ENCODE measurements around the gene FAM53B. TPM values are rescaled to one million over a fixed set of nuclear protein-coding genes. Genes with fewer than 3 reads are reported as not detected.

Gene FAM53B
- total RNA-seq, 4 donors from 2014 or later: 41.0 to 110 (median 50.0) TPM

GRCh38 chr10:124741922-124742412 lies 2.2 kb downstream of the FAM53B start:
- WGBS, 2 donors (ENCODE audit: low coverage in 1 of 2): 20 to 57% methylated on average over 1 to 9 of the region's 9 CpGs
- in situ Hi-C loops (cut with MboI; ENCODE audit: low pct_ligation_motif_present in 1 of 4, low pct_unique_long_range_greater_than_20kb in 1 of 4, low sequenced_read_pairs in 3 of 4): loop anchor here in 2 of 4 donors (10.0 to 25.0 kb wide), 2 partner anchors 105 to 207 kb away; no protein-coding TSS in a partner anchor
- Histone ChIP-seq H3K4me1 (peaks cover 60 to 80% (median 76%) of the 10 kb centered on the region in 4 donors), H3K4me3 (peak overlapping the region in 3 of 4 donors; percentile 73 to 89 (median 88)), H3K27me3 (no peaks in the 10 kb centered on the region), H3K27ac (peak overlapping the region; percentile 86 to 94 (median 89)), H3K9me3 (no peaks in the 10 kb centered on the region), H3K36me3 (no peaks in the 10 kb centered on the region)
- intact Hi-C loops (cut with DNase I; ENCODE audit: low total_unique reads): loop anchor here (2.0 to 5.0 kb wide), 2 partner anchors 110 to 211 kb away; no protein-coding TSS in a partner anchor
- no peak for TF ChIP-seq EP300 (IDR thresholded peaks at IDR 0.05; ENCODE audit: low read depth)
- TF ChIP-seq POLR2AphosphoS5 (IDR thresholded peaks at IDR 0.05): no peak
- TF ChIP-seq CTCF (IDR thresholded peaks at IDR 0.05): no peak
- TF ChIP-seq POLR2A (IDR thresholded peaks at IDR 0.05): no peak
- peak; percentile 19 for DNase-seq

DNA sequence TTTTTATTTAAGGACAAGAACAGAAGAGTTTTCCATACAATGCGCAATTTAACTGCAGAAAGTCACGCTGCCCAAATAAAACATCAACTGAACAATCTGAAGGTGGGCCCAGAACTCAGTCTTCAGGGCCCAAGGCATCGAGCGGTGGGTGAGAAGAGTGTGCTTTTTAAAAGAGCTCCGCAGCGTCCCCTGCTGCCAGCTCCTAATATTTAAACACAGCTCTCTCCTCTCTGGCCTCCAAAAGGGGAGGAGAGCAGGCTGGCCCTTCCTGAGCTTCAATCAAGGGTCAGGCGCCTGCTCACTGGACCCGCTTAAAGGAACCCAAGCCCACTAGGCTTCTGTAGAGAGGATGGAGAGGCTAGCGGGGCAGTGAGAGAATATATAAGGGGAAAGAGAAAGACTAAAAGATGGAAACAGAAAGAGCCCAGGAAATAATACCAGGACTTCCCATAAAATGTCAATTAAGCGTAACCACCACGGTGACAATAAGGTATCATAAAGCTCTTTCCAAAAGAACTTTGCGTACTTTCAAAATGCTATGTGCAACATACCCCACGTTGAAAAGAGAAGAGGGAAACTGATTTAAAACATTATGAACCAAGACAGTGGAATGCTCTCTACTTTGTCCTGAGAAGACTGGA lies 2.8 kb downstream of the FAM53B start:
- Histone ChIP-seq H3K27me3 (no peaks in the 10 kb centered on the region), H3K4me3 (peak overlapping the region in 3 of 4 donors; percentile 9 to 89 (median 73)), H3K4me1 (peaks cover 65 to 81% (median 78%) of the 10 kb centered on the region in 4 donors), H3K9me3 (no peaks in the 10 kb centered on the region), H3K36me3 (no peaks in the 10 kb centered on the region), H3K27ac (peak overlapping the region; percentile 86 to 94 (median 89))
- 10 to 14% methylated on average over 11 to 13 of the region's 13 CpGs for WGBS, 2 donors (ENCODE audit: low coverage in 1 of 2)
- intact Hi-C loops (cut with DNase I; ENCODE audit: low total_unique reads) (loop anchor here (2.0 to 5.0 kb wide), 2 partner anchors 109 to 211 kb away; no protein-coding TSS in a partner anchor), in situ Hi-C loops (cut with MboI; ENCODE audit: low pct_ligation_motif_present in 1 of 4, low pct_unique_long_range_greater_than_20kb in 1 of 4, low sequenced_read_pairs in 3 of 4) (loop anchor here in 2 of 4 donors (10.0 to 25.0 kb wide), 2 partner anchors 104 to 207 kb away; no protein-coding TSS in a partner anchor)
- TF ChIP-seq POLR2AphosphoS5 (IDR thresholded peaks at IDR 0.05) (no peak), EP300 (IDR thresholded peaks at IDR 0.05; ENCODE audit: low read depth) (no peak), POLR2A (IDR thresholded peaks at IDR 0.05) (no peak), CTCF (IDR thresholded peaks at IDR 0.05) (peak; percentile 82 to 99 (median 88))
- peak; percentile 91 for DNase-seq

DNA sequence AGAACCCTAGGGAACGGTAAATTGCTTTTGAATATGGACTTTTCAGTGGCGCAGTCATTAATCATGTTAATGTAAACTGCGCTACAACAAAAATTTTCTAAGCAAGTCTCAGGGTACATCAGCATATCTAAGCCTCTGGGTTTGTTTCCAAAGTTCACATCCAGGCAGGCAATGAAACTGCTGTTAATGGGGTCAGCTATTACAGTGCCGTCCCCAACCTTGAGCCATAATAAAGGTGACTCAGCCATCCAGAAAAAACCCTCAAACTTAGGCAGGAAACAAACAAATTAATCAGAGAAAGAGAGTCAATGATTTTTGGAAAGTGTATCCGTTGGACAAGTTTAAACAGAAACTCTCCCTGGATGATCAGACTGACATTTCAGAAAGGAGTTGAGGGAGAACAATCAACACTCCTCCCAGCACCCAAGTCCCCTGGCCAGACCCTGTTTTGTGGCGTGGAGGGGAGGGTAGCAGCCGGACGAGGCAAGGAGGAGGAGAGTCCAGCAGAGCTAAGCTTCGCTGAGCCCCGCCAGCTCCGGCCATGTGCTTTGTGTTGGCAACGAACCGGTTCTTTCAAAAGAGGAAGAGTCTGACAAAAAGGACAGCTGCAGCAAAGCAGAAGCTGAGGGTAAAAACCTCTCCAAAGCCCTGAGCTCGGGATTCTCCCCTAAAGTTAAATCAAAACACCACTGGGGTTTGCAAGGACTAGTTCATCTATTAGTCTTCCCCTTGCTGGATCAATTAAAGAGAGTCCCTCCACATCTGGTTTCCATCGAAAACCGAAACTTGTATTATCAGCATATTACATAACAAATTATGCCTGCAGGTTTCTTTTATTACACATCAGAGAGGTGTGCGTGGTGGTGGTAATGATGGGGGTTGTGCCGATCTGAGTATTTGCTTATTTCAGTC lies 3.6 kb downstream of the FAM53B start:
- H3K27ac ChIP-seq: peak overlapping the region; percentile 86 to 94 (median 89)
- 19 to 27% methylated on average over 9 to 16 of the region's 18 CpGs for WGBS, 2 donors (ENCODE audit: low coverage in 1 of 2)
- no peaks in the 10 kb centered on the region for H3K9me3 ChIP-seq
- no peaks in the 10 kb centered on the region for H3K27me3 ChIP-seq
- peak overlapping the region in 3 of 4 donors; percentile 9 to 89 (median 14) for H3K4me3 ChIP-seq
- TF ChIP-seq EP300 (IDR thresholded peaks at IDR 0.05; ENCODE audit: low read depth): no peak
- peak; percentile 65 for DNase-seq
- intact Hi-C loops (cut with DNase I; ENCODE audit: low total_unique reads): loop anchor here (2.0 to 5.0 kb wide), 2 partner anchors 108 to 210 kb away; no protein-coding TSS in a partner anchor
- in situ Hi-C loops (cut with MboI; ENCODE audit: low pct_ligation_motif_present in 1 of 4, low pct_unique_long_range_greater_than_20kb in 1 of 4, low sequenced_read_pairs in 3 of 4): loop anchor here in 2 of 4 donors (10.0 to 25.0 kb wide), 2 partner anchors 103 to 206 kb away; no protein-coding TSS in a partner anchor
- no peaks in the 10 kb centered on the region for H3K36me3 ChIP-seq
- peaks cover 70 to 81% (median 80%) of the 10 kb centered on the region in 4 donors for H3K4me1 ChIP-seq

DNA sequence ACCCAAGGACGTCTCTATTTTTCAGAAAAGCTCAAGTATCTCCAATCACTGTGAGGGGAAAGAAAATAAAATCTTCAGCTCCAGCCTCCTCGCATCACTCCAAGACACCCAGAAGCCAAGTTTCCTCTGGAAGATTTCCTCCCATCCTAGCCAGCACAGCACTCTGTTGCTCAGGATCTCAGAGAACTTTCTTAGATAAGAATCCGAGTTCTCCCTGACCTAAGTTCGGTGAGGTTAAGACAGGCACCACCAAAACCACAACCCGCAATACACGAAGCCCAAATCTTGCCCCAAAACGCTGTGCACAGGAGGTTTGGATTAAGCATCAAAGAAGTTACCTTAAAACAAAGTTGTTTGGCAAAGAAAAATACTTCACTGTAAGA lies 4.2 kb downstream of the FAM53B start:
- in situ Hi-C loops (cut with MboI; ENCODE audit: low pct_ligation_motif_present in 1 of 4, low pct_unique_long_range_greater_than_20kb in 1 of 4, low sequenced_read_pairs in 3 of 4): loop anchor here in 3 of 4 donors (10.0 to 25.0 kb wide), 3 partner anchors 95 to 205 kb away; no protein-coding TSS in a partner anchor
- H3K4me3 ChIP-seq: no peak overlapping the region
- 61 to 88% methylated on average over 2 to 7 of the region's 7 CpGs for WGBS, 2 donors (ENCODE audit: low coverage in 1 of 2)

More for the DNA sequence above, 4.2 kb downstream of the FAM53B start:
- no peaks in the 10 kb centered on the region for H3K9me3 ChIP-seq
- H3K27ac ChIP-seq: peak overlapping the region; percentile 86 to 94 (median 89)
- no peak for DNase-seq
- intact Hi-C loops (cut with DNase I; ENCODE audit: low total_unique reads): loop anchor here (2.0 to 5.0 kb wide), 2 partner anchors 108 to 209 kb away; no protein-coding TSS in a partner anchor
- H3K4me1 ChIP-seq: peaks cover 72 to 81% (median 79%) of the 10 kb centered on the region in 4 donors
- no peak for TF ChIP-seq POLR2A (IDR thresholded peaks at IDR 0.05)
- no peak for TF ChIP-seq POLR2AphosphoS5 (IDR thresholded peaks at IDR 0.05)
- no peak for TF ChIP-seq EP300 (IDR thresholded peaks at IDR 0.05; ENCODE audit: low read depth)
- no peaks in the 10 kb centered on the region for H3K27me3 ChIP-seq
- no peaks in the 10 kb centered on the region for H3K36me3 ChIP-seq
